ENCODE measurements around the gene SYT15.

- TF ChIP-seq, protein P1, sequence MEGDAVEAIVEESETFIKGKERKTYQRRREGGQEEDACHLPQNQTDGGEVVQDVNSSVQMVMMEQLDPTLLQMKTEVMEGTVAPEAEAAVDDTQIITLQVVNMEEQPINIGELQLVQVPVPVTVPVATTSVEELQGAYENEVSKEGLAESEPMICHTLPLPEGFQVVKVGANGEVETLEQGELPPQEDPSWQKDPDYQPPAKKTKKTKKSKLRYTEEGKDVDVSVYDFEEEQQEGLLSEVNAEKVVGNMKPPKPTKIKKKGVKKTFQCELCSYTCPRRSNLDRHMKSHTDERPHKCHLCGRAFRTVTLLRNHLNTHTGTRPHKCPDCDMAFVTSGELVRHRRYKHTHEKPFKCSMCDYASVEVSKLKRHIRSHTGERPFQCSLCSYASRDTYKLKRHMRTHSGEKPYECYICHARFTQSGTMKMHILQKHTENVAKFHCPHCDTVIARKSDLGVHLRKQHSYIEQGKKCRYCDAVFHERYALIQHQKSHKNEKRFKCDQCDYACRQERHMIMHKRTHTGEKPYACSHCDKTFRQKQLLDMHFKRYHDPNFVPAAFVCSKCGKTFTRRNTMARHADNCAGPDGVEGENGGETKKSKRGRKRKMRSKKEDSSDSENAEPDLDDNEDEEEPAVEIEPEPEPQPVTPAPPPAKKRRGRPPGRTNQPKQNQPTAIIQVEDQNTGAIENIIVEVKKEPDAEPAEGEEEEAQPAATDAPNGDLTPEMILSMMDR (IDR thresholded peaks at IDR 0.05; ENCODE audit: low read depth, low read length, poor library complexity, severe bottlenecking), result no peak
- no peak for TF ChIP-seq EZH2phosphoT487 (IDR thresholded peaks at IDR 0.05; ENCODE audit: borderline replicate concordance, low read length)
Observed at GRCh38 chr10:46559231-46559671, 19.7 kb upstream of the SYT15 start.
